Testis (tissue), 2 donors: ENCODE measurements around the gene GFRA1.

Experiments
- CTCF ChIP-seq, 3 experiments: fragments of 450-650 bp in 2 of 3; fragments of 200-600 bp in 1 of 3; sonication (generic) in 1 of 3; IDR thresholded peaks; one replicate each; pipeline ENCODE4 v1.5.1; 2016 to 2019; ENCODE audit warnings: antibody characterized with exemption in 3 of 3, mild to moderate bottlenecking in 2 of 3, moderate library complexity in 1 of 3
- POLR2A ChIP-seq: fragments of 450-650 bp; IDR thresholded peaks from one replicate; pipeline ENCODE4 v1.6.1; 2017; ENCODE audit warnings: antibody characterized with exemption, mild to moderate bottlenecking, moderate library complexity

GRCh38 chr10:116175231-116175630 lies 97.8 kb downstream of the GFRA1 start:
- TF ChIP-seq CTCF (IDR thresholded peaks at IDR 0.05) (no peak), POLR2A (no peak)
